GM13976 (cell line): ENCODE measurements around the gene PTGIR.
A peak's percentile ranks its signal among the peaks of the same experiment; 100 is the strongest.

Experiments
- DNase-seq: peaks from one replicate; pipeline ENCODE4 v3.0.0; 2012; ENCODE audit warnings: low spot score
- in situ Hi-C: fragments of 300-500 bp; cut with MboI; formaldehyde crosslinking; loops from one replicate; pipeline ENCODE4 v1.12.0; 2022; ENCODE audit warnings: low sequenced_read_pairs, mixed read lengths, inconsistent platforms; ENCODE audit not compliant: unreplicated experiment
- TF ChIP-seq, protein P1 (sequence below): IDR thresholded peaks from 2 replicates; pipeline ENCODE4 v1.5.1; 2012; ENCODE audit warnings: borderline replicate concordance, mild to moderate bottlenecking; ENCODE audit not compliant: insufficient read depth; ENCODE audit errors: extremely low read depth, missing control alignments, control extremely low read depth

Gene PTGIR

DNA sequence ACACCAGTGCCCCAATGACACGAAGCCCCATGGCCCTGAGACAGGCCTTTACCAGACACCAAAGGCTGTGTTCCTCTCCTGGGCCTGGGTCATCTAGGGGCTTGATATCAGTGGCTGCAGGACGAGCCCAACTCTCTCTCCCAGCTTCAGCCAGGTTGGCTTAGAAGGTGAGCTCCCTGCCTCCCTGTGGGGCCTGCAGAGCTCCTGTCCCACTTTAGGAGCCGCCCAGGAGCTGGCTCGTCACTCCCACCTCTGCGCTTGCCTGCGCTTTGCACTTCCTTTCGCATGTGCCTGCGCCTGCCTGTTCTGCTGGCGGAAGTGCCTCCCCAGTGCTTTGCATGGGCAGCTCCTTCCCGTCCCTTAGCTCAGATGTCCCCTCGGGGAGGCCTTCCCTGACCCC is 18.9 kb downstream of the PTGIR start:
- in situ Hi-C loops: no loop called here
- TF ChIP-seq, protein P1, sequence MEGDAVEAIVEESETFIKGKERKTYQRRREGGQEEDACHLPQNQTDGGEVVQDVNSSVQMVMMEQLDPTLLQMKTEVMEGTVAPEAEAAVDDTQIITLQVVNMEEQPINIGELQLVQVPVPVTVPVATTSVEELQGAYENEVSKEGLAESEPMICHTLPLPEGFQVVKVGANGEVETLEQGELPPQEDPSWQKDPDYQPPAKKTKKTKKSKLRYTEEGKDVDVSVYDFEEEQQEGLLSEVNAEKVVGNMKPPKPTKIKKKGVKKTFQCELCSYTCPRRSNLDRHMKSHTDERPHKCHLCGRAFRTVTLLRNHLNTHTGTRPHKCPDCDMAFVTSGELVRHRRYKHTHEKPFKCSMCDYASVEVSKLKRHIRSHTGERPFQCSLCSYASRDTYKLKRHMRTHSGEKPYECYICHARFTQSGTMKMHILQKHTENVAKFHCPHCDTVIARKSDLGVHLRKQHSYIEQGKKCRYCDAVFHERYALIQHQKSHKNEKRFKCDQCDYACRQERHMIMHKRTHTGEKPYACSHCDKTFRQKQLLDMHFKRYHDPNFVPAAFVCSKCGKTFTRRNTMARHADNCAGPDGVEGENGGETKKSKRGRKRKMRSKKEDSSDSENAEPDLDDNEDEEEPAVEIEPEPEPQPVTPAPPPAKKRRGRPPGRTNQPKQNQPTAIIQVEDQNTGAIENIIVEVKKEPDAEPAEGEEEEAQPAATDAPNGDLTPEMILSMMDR: no peak
- peak; percentile 9 for DNase-seq

- TF ChIP-seq, protein P1: no peak
- peak; percentile 5 for DNase-seq
- in situ Hi-C loops: no loop called here
These were observed 19.5 kb downstream of the PTGIR start for GRCh38 chr19:46605356-46605821.

DNA sequence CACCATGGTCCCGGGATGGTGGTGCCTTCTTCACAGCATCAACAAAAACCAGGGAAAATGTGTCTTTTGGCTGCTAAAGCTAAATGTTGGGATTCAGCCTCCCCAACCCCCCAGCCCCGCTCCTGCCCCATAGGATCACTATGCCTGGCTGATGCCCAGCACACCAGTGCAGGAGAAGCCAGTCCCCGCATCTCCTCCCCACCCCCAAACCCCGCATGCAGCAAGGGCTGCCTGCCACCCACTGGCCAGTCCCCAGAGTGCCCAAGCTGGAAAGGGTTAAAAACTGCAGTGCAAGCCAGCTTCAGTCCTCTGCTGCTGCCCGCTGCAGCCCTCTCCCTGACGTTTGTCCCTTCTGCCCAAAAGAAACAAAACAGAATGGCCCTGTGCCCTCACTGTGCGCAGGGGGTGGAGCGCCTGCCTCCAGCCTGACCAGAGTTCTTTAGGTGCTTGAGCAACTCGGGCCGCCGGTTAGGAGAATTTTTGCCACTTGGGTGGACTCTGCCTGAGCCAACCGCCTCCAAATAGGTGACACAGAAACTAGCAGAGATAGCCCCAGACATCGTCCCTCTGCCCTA is 20.0 kb downstream of the PTGIR start:
- peak; percentile 6 for DNase-seq
- TF ChIP-seq, protein P1: no peak
- in situ Hi-C loops: no loop called here

- in situ Hi-C loops: no loop called here
- no peak for DNase-seq
- TF ChIP-seq, protein P1: no peak
These were observed 21.1 kb downstream of the PTGIR start for GRCh38 chr19:46603752-46604231.

DNA sequence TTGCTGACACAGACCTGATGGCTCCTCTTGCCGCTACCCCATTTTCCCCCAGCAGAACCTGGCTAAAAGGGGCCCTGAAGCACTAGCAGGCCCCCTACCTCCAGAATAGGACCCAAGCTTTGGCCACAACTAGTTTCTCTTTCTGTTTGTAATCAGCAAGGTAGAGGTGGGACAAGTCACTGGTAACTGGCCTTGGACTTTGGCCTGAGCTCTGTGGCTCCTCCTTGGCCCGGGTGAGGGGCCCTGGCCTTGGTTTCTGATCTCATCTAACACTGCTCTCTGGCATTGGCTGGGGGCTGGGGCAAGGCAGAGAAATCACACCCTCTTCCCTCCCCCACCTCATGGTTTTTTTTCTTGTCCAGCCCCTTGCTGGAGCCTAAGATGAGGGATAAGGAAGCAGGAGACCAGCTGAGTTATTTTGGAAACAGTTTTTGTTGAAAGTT is 21.7 kb downstream of the PTGIR start:
- DNase-seq: peak; percentile 73
- TF ChIP-seq, protein P1: no peak
- in situ Hi-C loops: no loop called here

DNA sequence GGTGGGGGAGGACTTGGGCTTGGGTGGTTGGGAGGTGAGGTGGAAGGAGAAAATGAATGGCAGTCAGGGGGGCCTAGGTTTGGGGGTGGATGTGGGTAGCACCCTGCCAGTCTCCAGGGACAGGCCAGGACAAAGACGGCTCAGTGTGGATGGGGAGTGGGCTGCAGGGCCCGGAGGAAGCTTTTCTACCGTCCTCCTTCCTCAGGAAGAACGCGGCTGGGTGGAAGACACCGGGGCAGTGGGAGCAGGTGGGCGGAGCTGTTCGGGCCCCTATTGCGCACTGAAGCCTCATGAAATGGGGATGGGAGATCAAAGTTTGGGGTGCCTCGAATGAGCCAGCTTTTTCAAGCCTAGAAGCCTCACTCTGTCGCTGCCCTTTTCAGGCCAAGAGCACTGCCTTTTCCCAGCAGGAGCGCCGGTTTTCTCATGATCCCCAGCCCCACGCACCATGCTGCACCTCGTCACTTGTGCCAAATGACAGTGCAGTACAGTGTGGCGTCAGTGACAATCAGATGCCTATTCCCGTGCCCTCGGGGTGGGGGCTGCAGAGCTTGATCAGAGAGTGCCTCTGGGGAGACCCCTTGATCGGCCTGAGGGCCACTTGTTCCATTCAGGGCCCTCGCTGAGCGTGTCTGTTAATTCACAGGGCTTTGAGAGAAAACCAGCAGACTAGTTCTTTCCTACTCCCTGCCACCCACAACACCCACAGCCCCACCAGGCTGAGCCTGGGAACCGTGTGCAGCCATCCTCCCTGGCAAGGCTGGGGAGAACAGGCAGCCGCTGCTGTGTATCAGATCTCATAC is 22.3 kb downstream of the PTGIR start:
- TF ChIP-seq, protein P1: no peak
- in situ Hi-C loops: no loop called here
- DNase-seq: peak; percentile 24
